Measurements from ENCODE around the gene PPARG. TPM values are rescaled to one million over a fixed set of nuclear protein-coding genes. Genes with fewer than 3 reads are reported as not detected.
A peak's percentile ranks its signal among the peaks of the same experiment; 100 is the strongest.
"Not testable (repeated sequence)": the region's sequence is repeated elsewhere in the genome, so short reads cannot be mapped to it uniquely, and the experiment has no call there.

Gene PPARG
- total and polyA plus RNA-seq, 9 donors = 2.0 to 7.5 (median 3.5) TPM

DNA sequence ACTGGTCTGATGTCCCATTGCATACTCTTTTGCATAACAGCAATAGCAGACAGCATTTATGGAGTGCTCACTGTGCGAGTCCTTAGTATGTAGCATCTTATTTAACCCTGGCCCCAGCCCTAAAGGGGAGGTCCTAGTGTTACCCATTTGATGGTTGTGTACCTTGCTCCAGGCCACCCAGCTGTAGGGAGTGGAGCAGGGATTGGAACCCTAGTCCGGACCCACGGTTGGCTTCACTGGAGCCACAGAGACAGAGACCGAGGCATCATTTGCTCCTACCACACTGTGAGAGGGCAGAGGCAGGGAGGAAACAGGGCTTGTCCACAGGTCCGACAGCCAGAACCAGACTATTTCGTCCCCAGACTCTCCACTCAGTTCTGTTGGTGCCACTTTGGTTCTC lies 179.4 kb downstream of the PPARG start:
- 93% methylated on average over 5 of the region's 6 CpGs for WGBS (ENCODE audit: insufficient coverage)
- no peak for DNase-seq
- Histone ChIP-seq H3K4me1 (ENCODE audit: control insufficient read depth, insufficient read depth, low read length) (peaks cover 7% of the 10 kb centered on the region), H3K36me3 (ENCODE audit: control insufficient read depth, insufficient read depth, low read length) (no peaks in the 10 kb centered on the region), H3K9me3 (replicated peaks; ENCODE audit: control insufficient read depth, low read depth, low read length) (no peaks in the 10 kb centered on the region), H3K4me3 (ENCODE audit: low read length) (no peak overlapping the region), H3K27ac (ENCODE audit: low read length) (no peak overlapping the region), H3K27me3 (ENCODE audit: control insufficient read depth, insufficient read depth, low read length) (peaks cover 7% of the 10 kb centered on the region)

GRCh38 chr3:12468757-12469156 lies 179.9 kb downstream of the PPARG start:
- Histone ChIP-seq H3K36me3 (ENCODE audit: control insufficient read depth, insufficient read depth, low read length) (no peaks in the 10 kb centered on the region), H3K9me3 (replicated peaks; ENCODE audit: control insufficient read depth, low read depth, low read length) (no peaks in the 10 kb centered on the region), H3K4me3 (ENCODE audit: low read length) (no peak overlapping the region), H3K27me3 (ENCODE audit: control insufficient read depth, insufficient read depth, low read length) (peaks cover 7% of the 10 kb centered on the region), H3K4me1 (ENCODE audit: control insufficient read depth, insufficient read depth, low read length) (peaks cover 11% of the 10 kb centered on the region), H3K27ac (ENCODE audit: low read length) (no peak overlapping the region)
- 45% methylated on average over 2 of the region's 2 CpGs for whole genome bisulfite sequencing (ENCODE audit: insufficient coverage)
- DNase-seq = no peak

DNA sequence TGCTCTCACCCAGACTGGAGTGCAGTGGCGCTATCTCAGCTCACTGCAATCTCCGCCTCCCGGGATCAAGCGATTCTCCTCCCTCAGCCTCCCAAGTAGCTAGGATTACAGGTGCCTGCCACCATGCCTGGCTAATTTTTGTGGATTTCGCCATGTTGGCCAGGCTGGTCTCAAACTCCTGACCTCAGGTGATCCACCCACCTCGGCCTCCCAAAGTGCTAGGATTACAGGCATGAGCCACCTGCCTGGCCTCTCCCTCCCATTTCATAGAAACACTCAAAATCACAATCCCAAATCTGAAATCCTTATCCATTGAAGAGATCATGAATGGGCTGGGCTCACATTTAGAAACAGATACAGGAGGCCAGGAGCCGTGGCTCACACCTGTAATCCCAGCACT lies 180.4 kb downstream of the PPARG start:
- not testable (repeated sequence) for H3K27ac ChIP-seq (ENCODE audit: low read length); H3K27me3 ChIP-seq (ENCODE audit: control insufficient read depth, insufficient read depth, low read length); H3K4me3 ChIP-seq (ENCODE audit: low read length); DNase-seq; H3K36me3 ChIP-seq (ENCODE audit: control insufficient read depth, insufficient read depth, low read length); H3K9me3 ChIP-seq (replicated peaks; ENCODE audit: control insufficient read depth, low read depth, low read length)
- H3K4me1 ChIP-seq (ENCODE audit: control insufficient read depth, insufficient read depth, low read length) = peaks cover 14% of the 10 kb centered on the region
- 80% methylated on average over 5 of the region's 7 CpGs for WGBS (ENCODE audit: insufficient coverage)

DNA sequence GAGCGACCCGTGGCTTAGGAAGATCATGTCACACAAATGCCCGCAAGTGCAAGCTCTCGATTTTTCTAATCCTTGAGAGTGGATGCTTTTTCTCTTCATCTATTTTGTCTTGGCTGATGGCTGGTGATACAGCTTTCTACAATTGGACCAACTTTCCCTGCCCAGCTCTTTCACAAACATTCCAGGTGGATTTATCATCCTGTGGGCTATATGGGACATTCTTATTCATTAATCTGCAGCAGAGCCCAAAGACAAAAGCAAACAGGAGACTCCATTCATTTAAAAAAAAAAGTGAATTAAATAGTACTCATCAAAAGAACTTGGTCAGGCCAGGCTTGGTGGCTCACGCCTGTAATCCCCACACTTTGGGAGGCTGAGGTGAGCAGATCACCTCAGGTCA lies 181.2 kb downstream of the PPARG start:
- peaks cover 14% of the 10 kb centered on the region for H3K4me1 ChIP-seq (ENCODE audit: control insufficient read depth, insufficient read depth, low read length)
- no peak overlapping the region for H3K27ac ChIP-seq (ENCODE audit: low read length)
- no peaks in the 10 kb centered on the region for H3K36me3 ChIP-seq (ENCODE audit: control insufficient read depth, insufficient read depth, low read length)
- no peaks in the 10 kb centered on the region for H3K9me3 ChIP-seq (replicated peaks; ENCODE audit: control insufficient read depth, low read depth, low read length)
- no peak overlapping the region for H3K4me3 ChIP-seq (ENCODE audit: low read length)
- 89% methylated on average over 1 of the region's 5 CpGs for WGBS (ENCODE audit: insufficient coverage)
- DNase-seq = no peak
- peaks cover 7% of the 10 kb centered on the region for H3K27me3 ChIP-seq (ENCODE audit: control insufficient read depth, insufficient read depth, low read length)

DNA sequence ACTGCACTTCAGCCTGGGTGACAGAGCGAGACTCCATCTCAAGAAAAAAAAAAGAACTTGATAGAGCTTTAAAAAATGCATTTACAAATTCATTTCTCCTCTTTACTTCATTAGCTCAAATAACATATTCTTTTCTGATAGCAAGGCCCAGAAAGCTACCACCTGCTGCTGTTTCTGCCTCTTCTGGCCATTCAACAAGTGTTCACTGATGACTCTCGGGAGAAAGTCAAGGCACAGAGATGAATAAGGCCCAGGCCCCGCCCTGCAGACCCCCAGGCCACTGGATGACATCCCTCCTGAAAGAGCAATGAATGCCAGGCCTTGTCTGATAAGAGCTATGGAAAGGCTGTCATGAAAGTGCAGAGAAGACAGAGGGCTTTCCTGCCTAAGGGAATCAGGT lies 181.8 kb downstream of the PPARG start:
- no peaks in the 10 kb centered on the region for H3K9me3 ChIP-seq (replicated peaks; ENCODE audit: control insufficient read depth, low read depth, low read length)
- H3K4me3 ChIP-seq (ENCODE audit: low read length) = no peak overlapping the region
- peaks cover 7% of the 10 kb centered on the region for H3K27me3 ChIP-seq (ENCODE audit: control insufficient read depth, insufficient read depth, low read length)
- H3K36me3 ChIP-seq (ENCODE audit: control insufficient read depth, insufficient read depth, low read length) = no peaks in the 10 kb centered on the region
- no peak overlapping the region for H3K27ac ChIP-seq (ENCODE audit: low read length)
- DNase-seq = no peak
- peaks cover 14% of the 10 kb centered on the region for H3K4me1 ChIP-seq (ENCODE audit: control insufficient read depth, insufficient read depth, low read length)
- WGBS (ENCODE audit: insufficient coverage) = 94% methylated on average over 2 of the region's 3 CpGs

DNA sequence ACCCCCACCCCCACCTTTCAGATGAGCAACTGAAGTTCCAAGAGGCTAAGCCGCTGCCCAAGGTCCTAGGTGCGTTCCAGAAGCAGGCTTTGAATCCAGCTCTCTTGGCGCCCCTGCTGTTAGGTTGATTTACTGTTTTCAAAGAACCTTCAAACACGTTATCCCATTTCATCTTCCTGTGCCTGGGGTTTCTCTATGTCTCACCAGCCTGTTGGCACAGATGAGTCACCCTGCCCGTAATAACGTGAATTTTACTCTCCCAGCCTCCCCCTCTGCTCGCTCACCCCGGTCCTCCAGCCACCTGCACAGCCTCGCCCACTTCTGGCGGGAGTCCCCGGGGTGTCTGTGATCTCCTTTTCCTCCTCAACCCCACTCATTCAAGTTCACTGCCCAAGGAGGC lies 182.4 kb downstream of the PPARG start:
- Histone ChIP-seq H3K36me3 (ENCODE audit: control insufficient read depth, insufficient read depth, low read length) (no peaks in the 10 kb centered on the region), H3K4me3 (ENCODE audit: low read length) (no peak overlapping the region), H3K27me3 (ENCODE audit: control insufficient read depth, insufficient read depth, low read length) (peaks cover 7% of the 10 kb centered on the region), H3K4me1 (ENCODE audit: control insufficient read depth, insufficient read depth, low read length) (peaks cover 17% of the 10 kb centered on the region), H3K27ac (ENCODE audit: low read length) (no peak overlapping the region), H3K9me3 (replicated peaks; ENCODE audit: control insufficient read depth, low read depth, low read length) (no peaks in the 10 kb centered on the region)
- 73% methylated on average over 11 of the region's 11 CpGs for WGBS (ENCODE audit: insufficient coverage)
- no peak for DNase-seq

DNA sequence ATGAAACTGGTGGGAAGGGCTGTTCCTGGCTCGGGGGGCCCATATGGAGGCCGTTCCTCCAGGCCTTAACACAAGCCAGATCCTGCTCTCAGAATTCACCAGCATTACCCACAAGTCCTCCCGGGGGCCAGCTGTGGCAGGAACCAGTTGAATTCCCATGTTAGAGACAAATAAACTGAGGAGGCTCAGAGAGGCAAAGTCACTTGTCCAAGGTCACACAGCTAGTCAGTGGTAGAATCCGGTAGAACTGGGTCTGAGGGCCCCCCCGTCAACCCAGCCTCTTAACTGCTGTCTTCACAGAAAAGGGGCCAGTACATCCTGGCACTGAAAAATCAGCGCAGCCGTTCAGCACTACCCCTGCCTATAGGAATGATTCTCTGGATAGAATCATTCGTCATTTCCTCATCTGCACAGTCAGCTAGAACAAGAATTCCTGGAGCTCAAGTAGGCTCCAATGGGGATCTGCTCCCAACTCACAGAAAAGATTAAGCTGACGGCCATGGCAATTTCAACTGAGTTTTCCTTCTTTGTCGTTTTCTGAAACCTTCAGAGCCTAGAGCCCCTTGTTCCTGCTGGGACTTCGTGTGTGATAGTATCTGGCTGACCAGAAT lies 183.2 kb downstream of the PPARG start:
- no peaks in the 10 kb centered on the region for H3K9me3 ChIP-seq (replicated peaks; ENCODE audit: control insufficient read depth, low read depth, low read length)
- 40% methylated on average over 1 of the region's 11 CpGs for WGBS (ENCODE audit: insufficient coverage)

DNA sequence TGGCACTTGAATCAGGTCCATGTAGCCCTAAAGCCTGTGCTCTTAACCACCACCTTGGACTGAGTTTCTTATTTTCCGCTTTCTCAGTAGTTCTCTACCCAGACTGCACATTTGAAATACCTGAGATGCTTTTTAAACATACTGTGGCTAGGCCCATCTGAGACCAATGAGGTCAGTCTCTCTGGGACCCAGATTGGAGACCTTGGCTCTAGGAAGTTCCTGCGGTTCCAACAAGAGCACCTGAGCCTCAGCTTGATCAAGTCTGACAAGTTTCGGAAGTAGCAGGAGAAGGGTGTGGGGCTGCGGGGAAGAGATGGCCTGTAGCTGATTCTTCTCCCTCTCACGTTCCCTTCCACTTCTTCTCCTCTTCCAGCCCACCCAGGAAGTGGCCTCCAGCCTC lies 183.9 kb downstream of the PPARG start:
- H3K27me3 ChIP-seq (ENCODE audit: control insufficient read depth, insufficient read depth, low read length) = peaks cover 7% of the 10 kb centered on the region
- H3K27ac ChIP-seq (ENCODE audit: low read length) = no peak overlapping the region
- peaks cover 17% of the 10 kb centered on the region for H3K4me1 ChIP-seq (ENCODE audit: control insufficient read depth, insufficient read depth, low read length)
- no peak for DNase-seq
- H3K36me3 ChIP-seq (ENCODE audit: control insufficient read depth, insufficient read depth, low read length) = no peaks in the 10 kb centered on the region
- H3K4me3 ChIP-seq (ENCODE audit: low read length) = no peak overlapping the region
- H3K9me3 ChIP-seq (replicated peaks; ENCODE audit: control insufficient read depth, low read depth, low read length) = no peaks in the 10 kb centered on the region
- 100% methylated on average over 1 of the region's 5 CpGs for WGBS (ENCODE audit: insufficient coverage)

More for the DNA sequence above, 183.2 kb downstream of the PPARG start:
- Histone ChIP-seq H3K36me3 (ENCODE audit: control insufficient read depth, insufficient read depth, low read length) (no peaks in the 10 kb centered on the region), H3K4me1 (ENCODE audit: control insufficient read depth, insufficient read depth, low read length) (peaks cover 17% of the 10 kb centered on the region), H3K27ac (ENCODE audit: low read length) (no peak overlapping the region), H3K4me3 (ENCODE audit: low read length) (no peak overlapping the region), H3K27me3 (ENCODE audit: control insufficient read depth, insufficient read depth, low read length) (peaks cover 7% of the 10 kb centered on the region)
- no peak for DNase-seq

- H3K4me1 ChIP-seq (ENCODE audit: control insufficient read depth, insufficient read depth, low read length) = peaks cover 17% of the 10 kb centered on the region
- peak; percentile 79 for DNase-seq
Measured at GRCh38 chr3:12473511-12473910, 184.6 kb downstream of the PPARG start.

DNA sequence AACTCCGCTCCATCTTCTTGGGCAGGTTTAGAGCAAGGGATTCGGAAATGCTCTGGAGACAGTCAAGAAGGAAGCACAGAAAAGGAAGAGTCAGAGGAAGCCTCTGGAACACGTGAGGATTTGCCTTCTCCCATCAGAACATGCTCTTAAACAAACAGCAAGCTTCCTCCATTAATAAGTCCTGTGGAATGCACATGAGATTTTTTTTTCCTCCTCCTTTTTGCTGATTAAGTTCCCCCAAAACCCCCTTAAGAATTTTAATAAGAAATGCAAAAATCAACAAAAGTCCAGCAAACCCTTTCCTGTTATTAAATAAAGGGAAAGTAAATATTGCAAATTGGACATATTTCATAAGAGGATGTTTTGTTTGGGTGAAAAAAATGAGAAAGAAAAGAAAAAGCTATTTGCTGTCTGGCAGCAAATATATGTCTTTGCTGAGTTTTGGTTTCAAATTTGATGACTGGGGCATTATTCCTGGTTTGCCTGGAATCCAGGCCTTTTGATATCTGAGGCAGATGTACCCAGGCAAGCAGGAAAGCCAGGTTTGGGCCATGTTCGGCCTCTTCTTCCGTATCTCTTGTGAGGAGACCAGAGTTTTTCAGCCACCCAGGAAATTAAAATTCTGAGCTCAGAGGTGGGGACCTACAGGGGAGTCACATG lies 187.5 kb downstream of the PPARG start:
- H3K36me3 ChIP-seq (ENCODE audit: control insufficient read depth, insufficient read depth, low read length) = no peaks in the 10 kb centered on the region
- DNase-seq = no peak

More at GRCh38 chr3:12473511-12473910, 184.6 kb downstream of the PPARG start:
- Histone ChIP-seq H3K9me3 (replicated peaks; ENCODE audit: control insufficient read depth, low read depth, low read length) (no peaks in the 10 kb centered on the region), H3K27ac (ENCODE audit: low read length) (no peak overlapping the region), H3K27me3 (ENCODE audit: control insufficient read depth, insufficient read depth, low read length) (peaks cover 7% of the 10 kb centered on the region), H3K4me3 (ENCODE audit: low read length) (no peak overlapping the region), H3K36me3 (ENCODE audit: control insufficient read depth, insufficient read depth, low read length) (no peaks in the 10 kb centered on the region)
- 20% methylated on average over 1 of the region's 9 CpGs for WGBS (ENCODE audit: insufficient coverage)

More for the DNA sequence above, 187.5 kb downstream of the PPARG start:
- no peak overlapping the region for H3K4me3 ChIP-seq (ENCODE audit: low read length)
- H3K9me3 ChIP-seq (replicated peaks; ENCODE audit: control insufficient read depth, low read depth, low read length) = no peaks in the 10 kb centered on the region
- 64% methylated on average over 4 of the region's 5 CpGs for WGBS (ENCODE audit: insufficient coverage)
- peaks cover 7% of the 10 kb centered on the region for H3K27me3 ChIP-seq (ENCODE audit: control insufficient read depth, insufficient read depth, low read length)
- no peak overlapping the region for H3K27ac ChIP-seq (ENCODE audit: low read length)
- peaks cover 22% of the 10 kb centered on the region for H3K4me1 ChIP-seq (ENCODE audit: control insufficient read depth, insufficient read depth, low read length)
